Measurements from ENCODE around the gene CYP2B6. TPM values are rescaled to one million over a fixed set of nuclear protein-coding genes. Genes with fewer than 3 reads are reported as not detected.
"Not testable (repeated sequence)": the region's sequence is repeated elsewhere in the genome, so short reads cannot be mapped to it uniquely, and the experiment has no call there.

CYP2B6 gene
- total and polyA plus RNA-seq, 7 donors: 2.7 to 5.8 (median 3.0) TPM; not detected in 4

- TF ChIP-seq CTCF (IDR thresholded peaks at IDR 0.05) (peak; percentile 51 to 81 (median 57)), POLR2AphosphoS5 (IDR thresholded peaks at IDR 0.05) (no peak)
- H3K27ac ChIP-seq: no peak overlapping the region
- intact Hi-C loops (cut with DNase I): loop anchor here (1.0 kb wide), 1 partner anchor 170 kb away; no protein-coding TSS in a partner anchor
- H3K4me3 ChIP-seq: no peak overlapping the region
- DNase-seq: peak; percentile 74
- whole genome bisulfite sequencing, 2 donors: 14 to 26% methylated on average over 4 of the region's 4 CpGs
- no peaks in the 10 kb centered on the region for H3K4me1 ChIP-seq
- H3K36me3 ChIP-seq: no peaks in the 10 kb centered on the region
- no peaks in the 10 kb centered on the region for H3K9me3 ChIP-seq
- H3K27me3 ChIP-seq: no peaks in the 10 kb centered on the region
These were observed 16.4 kb upstream of the CYP2B6 start for GRCh38 chr19:40974633-40975037.

DNA sequence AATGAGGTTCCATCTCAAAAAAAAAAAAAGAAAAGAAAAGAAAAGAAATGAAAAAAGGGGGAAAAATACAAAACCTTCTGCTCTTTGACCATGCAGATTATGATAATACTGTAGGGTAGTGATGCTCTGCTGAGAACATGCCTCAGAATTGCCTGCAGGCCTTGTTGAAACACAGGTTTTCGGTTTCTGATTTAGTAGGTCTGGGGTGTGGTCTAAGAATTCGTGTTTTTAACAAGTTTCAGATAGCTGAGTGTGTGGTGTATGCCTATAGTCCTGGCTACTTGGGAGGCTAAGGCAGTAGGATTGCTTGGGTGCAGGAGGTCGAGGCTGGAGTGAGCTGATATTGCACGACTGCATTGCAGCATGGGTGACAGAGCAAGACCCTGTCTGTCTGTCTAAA, 14.9 kb upstream of the CYP2B6 start:
- Histone ChIP-seq H3K4me1 (no peaks in the 10 kb centered on the region), H3K27ac (no peak overlapping the region), H3K9me3 (no peaks in the 10 kb centered on the region), H3K4me3 (no peak overlapping the region), H3K27me3 (no peaks in the 10 kb centered on the region), H3K36me3 (no peaks in the 10 kb centered on the region)
- intact Hi-C loops (cut with DNase I): no loop called here
- TF ChIP-seq POLR2AphosphoS5 (IDR thresholded peaks at IDR 0.05): no peak
- no peak for TF ChIP-seq EP300 (IDR thresholded peaks at IDR 0.05)
- TF ChIP-seq POLR2A (IDR thresholded peaks at IDR 0.05): no peak
- no peak for TF ChIP-seq CTCF (IDR thresholded peaks at IDR 0.05)
- WGBS, 2 donors: 73 to 78% methylated on average over 4 of the region's 4 CpGs
- DNase-seq: no peak

DNA sequence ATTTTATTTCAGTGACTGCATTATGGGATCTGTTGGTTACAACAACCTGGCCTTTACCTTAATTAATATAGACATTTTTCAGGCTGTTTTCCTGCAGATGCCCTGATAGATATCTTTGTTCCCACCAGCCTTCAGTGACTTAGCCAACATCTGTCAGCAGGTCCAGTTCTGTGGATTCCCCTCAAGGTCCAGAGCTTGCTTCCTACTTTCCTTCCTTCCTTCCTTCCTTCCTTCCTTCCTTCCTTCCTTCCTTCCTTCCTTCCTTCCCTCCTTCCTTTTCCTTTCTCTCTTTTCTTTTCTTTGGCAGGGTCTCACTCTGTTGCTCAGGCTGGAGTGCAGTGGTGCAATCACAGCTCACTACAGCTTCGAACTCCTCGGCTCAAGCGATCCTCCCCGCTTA, 14.4 kb upstream of the CYP2B6 start:
- Histone ChIP-seq H3K4me3 (no peak overlapping the region), H3K27ac (no peak overlapping the region), H3K36me3 (no peaks in the 10 kb centered on the region), H3K27me3 (no peaks in the 10 kb centered on the region), H3K4me1 (no peaks in the 10 kb centered on the region), H3K9me3 (no peaks in the 10 kb centered on the region)
- WGBS, 2 donors: 91 to 95% methylated on average over 4 of the region's 4 CpGs
- TF ChIP-seq POLR2AphosphoS5 (IDR thresholded peaks at IDR 0.05): no peak
- no peak for TF ChIP-seq EP300 (IDR thresholded peaks at IDR 0.05)
- TF ChIP-seq POLR2A (IDR thresholded peaks at IDR 0.05): no peak
- no peak for TF ChIP-seq CTCF (IDR thresholded peaks at IDR 0.05)
- intact Hi-C loops (cut with DNase I): no loop called here
- no peak for DNase-seq

DNA sequence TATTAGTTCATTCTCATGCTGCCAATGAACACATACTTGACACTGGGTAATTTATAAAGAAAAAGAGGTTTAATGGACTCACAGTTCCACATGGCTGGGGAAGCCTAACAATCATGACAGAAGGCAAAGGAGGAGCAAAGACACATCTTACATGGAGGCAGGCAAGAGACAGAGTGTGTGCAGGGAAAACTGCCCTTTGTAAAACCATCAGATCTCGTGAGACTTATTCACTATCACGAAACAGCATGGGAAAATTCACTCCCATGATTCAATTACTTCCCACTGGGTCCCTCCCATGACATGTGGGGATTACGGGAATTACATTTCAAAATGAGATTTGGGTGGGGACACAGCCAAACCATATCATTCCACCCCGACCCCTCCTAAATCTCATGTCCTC, 11.3 kb upstream of the CYP2B6 start:
- H3K27me3 ChIP-seq; intact Hi-C loops (cut with DNase I); H3K36me3 ChIP-seq; H3K27ac ChIP-seq; H3K9me3 ChIP-seq; H3K4me1 ChIP-seq; H3K4me3 ChIP-seq; DNase-seq: not testable (repeated sequence)
- WGBS, 2 donors: 14 to 54% methylated on average over 4 of the region's 4 CpGs

DNA sequence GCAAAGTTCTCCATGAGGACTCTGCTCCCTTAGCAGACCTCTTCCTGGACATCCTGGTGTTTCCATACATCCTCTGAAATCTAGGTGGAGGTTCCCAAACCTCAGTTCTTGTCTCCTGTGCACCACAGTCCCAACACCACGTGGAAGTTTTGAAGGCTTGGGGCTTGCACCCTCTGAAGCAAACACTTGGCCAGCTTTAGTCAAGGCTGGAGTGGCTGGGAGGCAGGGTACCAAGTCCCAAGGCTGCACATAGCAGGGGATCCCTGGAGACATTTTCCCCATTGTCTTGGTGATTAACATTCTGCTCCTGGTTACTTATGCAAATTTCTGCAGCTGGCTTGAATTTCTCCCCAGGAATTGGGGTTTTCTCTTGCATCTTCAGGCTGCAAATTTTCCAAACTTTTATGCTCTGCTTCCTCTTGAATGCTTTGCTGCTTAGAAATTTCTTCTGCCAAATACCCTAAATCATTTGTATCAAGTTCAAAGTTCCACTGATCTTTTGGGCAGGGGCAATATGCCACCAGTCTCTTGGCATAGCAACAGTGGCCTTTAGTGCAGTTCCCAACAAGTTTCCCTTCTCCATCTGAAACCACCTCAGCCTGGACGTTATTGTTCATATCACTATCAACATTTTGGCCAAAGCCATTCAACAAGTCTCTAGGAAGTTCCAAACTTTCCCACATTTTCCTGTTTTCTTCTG, 10.2 kb upstream of the CYP2B6 start:
- WGBS, 2 donors: 30 to 49% methylated on average over 2 of the region's 2 CpGs
- H3K9me3 ChIP-seq; H3K27me3 ChIP-seq; DNase-seq; intact Hi-C loops (cut with DNase I); H3K4me1 ChIP-seq; H3K36me3 ChIP-seq; H3K27ac ChIP-seq; H3K4me3 ChIP-seq: not testable (repeated sequence)

DNA sequence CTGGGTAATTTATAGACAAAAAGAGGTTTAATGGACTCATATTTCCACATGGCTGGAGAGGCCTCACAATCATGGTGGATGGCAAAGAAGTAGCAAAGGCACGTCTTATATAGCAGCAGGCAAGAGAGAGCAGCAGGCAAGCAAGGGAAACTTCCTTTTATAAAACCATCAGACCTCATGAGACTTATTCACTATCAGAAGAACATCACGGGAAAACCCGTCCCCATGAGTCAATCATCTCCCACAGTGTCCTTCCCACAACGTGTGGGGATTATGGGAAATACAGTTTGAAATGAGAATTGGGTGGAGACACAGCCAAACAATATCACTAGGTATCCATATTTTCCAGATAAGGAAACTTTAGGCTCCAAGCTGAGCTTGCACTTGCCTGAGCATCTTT, 9.5 kb upstream of the CYP2B6 start:
- TF ChIP-seq POLR2AphosphoS5 (IDR thresholded peaks at IDR 0.05) (no peak), EP300 (IDR thresholded peaks at IDR 0.05) (no peak), CTCF (IDR thresholded peaks at IDR 0.05) (no peak), POLR2A (IDR thresholded peaks at IDR 0.05) (no peak)
- Histone ChIP-seq H3K4me3 (no peak overlapping the region), H3K4me1 (no peaks in the 10 kb centered on the region), H3K36me3 (no peaks in the 10 kb centered on the region), H3K9me3 (no peaks in the 10 kb centered on the region), H3K27me3 (no peaks in the 10 kb centered on the region), H3K27ac (no peak overlapping the region)
- intact Hi-C loops (cut with DNase I): no loop called here
- WGBS, 2 donors: 52 to 60% methylated on average over 4 of the region's 4 CpGs
- no peak for DNase-seq

Measured in sigmoid colon (tissue), 7 donors.